Measurements from ENCODE around the gene RNF2. TPM values are rescaled to one million over a fixed set of nuclear protein-coding genes. Genes with fewer than 3 reads are reported as not detected.
"Not testable (repeated sequence)": the region's sequence is repeated elsewhere in the genome, so short reads cannot be mapped to it uniquely, and the experiment has no call there.

The RNF2 gene
- 12.8 and 18.5 TPM in 2 replicates for total RNA-seq (2014; rRNA removed; shearing (Covaris generic))

DNA sequence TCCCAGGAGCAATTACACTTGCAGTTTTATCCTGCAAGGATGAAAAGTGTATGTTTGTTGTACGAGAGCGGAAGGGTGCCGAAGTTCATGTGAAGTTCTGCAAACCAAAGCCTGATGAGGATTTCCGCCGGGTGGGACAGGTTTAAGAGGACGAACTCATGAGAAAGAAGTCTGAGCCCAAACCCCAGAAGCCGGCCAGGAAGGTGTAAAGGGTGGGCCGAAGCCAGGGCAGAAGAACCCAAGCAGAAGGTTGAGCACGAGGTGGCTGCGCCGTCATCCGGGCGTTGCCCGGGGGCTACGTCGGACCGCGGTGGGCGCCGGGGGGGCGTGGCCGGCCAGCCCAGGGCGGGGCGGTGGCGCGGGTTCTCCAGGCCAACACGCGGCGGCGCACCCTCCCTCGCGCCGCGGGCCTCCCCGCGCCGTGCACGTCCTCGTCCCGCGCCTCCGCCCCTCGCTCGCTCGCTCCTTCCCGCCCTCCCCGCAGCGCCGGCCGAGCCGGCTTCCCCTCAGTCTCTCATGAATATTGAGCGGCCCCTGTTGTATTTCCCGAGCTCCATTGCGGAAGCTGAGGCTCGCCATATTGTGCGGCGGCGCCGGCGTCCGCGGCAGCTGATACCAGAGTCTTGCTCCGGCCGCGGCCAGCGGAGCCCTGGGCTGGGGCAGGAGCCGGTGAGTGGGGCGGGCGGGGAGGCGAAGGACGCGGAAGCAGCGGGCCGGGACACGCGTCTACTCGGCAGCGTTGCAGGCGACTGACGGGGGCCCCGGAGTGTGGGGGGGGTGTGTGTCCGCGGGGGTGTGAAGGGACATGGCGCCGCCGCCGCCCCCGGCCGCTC is at the start of gene RNF2:
Gene RNF2, plus strand, starts transcription at position 578 of the 833 bp plus-strand sequence. CDS start 41,996 bp downstream, outside the sequence.
- DNase-seq (ENCODE audit: low spot score): peak; percentile 57

DNA sequence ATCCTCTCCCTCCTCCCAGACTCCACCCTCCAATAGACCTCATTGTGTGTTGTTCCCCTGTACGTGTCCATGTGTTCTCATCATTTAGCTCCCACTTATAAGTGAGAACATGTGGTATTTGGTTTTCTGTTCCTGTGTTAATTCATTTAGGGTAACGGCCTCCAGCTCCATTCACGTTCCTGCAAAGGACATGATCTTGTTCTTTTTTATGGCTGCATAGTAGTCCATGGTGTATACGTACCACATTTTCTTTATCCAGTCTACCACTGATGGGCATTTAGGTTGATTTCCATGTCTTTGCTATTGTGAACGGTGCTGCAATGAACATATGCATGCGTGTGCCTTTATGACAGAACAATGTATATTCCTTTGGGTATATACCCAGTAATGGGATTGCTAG is 45.4 kb upstream of the RNF2 start:
- not testable (repeated sequence) for DNase-seq (ENCODE audit: low spot score)

DNA sequence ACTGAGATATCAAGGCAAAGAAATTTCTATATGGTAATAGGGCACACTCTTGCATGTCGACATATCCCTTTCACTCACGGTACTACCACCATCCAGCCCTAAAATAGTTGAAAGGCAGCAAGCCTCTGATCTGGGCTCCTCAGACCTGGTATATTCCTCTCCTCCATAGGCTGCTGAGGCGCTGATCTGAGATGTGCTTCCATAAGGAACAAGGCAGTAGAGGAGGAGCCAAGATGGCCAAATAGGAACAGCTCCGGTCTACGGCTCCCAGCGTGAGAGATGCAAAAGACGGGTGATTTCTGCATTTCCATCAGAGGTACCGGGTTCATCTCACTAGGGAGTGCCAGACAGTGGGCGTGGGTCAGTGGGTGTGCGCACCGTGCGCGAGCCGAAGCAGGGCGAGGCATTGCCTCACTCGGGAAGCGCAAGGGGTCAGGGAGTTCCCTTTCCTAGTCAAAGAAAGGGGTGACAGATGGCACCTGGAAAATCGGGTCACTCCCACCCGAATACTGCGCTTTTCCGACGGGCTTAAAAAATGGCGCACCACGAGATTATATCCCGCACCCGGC is 44.0 kb upstream of the RNF2 start:
- not testable (repeated sequence) for DNase-seq (ENCODE audit: low spot score)

DNA sequence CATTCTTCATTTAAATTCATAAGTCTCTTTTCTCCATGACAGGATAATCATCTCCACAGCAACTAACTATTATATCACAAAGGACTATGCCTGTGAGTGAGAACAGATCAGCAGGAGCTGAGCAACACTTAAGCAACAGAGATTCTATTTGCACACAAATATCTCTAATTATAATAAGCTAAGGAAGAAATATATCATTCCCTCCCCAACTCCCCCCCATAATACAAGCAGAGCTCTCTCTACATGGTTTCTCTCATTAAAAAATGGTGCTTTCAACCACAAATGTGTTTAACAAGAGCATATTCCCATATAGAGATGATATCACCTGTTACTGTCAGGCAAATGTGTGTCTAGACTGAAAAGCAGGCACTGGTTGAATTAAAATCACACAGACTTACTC is 36.5 kb upstream of the RNF2 start:
- DNase-seq (ENCODE audit: low spot score): no peak

DNA sequence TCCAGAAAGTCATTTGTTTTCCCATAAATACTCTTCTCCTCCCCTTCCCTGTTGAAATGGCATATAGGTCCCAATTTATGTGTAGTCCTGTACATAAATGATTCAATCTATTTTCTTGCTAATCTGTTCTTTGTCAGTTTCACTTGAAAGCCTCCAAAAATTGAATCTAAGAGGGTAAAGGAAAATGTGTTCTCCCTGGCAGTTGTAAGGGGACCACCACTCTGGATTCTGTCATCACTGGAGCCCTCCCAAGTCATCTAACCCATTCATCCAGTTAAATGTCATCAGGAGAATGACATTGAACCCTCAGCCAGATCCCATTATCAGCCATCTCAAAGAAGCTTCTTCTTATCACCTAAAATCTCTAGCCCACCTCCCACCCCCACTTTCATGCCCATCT is 35.0 kb upstream of the RNF2 start:
- DNase-seq (ENCODE audit: low spot score): no peak

DNA sequence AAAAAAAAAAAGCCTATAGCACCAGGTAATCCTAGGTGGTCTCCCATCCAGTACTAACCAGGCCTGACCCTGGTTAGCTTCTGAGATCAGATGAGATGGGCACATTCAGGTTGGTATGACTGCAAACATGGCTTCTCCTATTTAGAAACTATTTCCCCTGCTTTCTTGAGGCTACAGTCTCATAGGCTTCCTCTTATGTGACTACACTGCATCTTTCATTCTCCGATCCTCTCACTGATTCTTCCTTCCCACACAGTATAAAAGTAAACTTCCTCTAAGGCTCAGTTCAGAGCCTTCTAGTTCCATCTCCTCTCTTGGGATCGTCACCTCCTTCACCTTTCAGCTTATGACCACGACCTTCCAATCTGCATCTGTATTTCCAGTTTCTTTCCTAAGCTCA is 30.4 kb upstream of the RNF2 start:
- DNase-seq (ENCODE audit: low spot score): no peak

DNA sequence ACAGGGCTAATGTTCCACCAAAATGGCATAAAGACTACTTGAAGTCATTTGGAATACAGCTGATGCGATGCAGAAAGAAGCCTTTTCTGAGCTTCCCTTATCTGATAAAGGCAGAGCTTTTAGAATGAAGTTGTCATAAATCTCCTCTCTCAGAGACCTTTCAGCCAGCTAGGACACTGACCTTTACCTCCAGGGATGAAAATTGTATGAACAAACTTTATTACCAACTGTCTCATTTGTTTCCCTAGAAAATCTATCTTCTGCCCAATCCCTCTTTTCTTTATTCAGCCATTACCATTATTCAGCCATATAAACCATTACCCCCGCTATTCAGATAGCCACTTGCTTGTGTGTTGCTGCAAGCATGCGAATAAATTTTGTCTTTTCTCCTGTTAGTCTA is 29.7 kb upstream of the RNF2 start:
- DNase-seq (ENCODE audit: low spot score): no peak

DNA sequence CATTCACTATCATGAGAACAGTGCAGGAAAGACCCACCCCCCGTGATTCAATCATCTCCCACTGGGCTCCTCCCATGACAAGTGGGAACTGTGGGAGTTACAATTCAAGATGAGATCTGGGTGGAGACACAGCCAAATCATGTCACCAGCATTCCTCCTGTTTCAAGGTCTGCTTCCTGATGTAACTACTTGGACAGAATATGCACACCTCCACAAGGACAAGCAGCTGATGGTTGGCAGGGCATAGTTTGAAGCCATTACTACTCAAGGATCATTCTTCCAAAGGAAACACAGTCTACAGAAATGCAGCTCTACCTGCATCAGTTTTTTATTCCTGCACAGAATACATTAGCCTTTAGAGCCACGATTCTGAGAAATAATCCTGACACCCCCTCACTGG is 28.5 kb upstream of the RNF2 start:
- no peak for DNase-seq (ENCODE audit: low spot score)

DNA sequence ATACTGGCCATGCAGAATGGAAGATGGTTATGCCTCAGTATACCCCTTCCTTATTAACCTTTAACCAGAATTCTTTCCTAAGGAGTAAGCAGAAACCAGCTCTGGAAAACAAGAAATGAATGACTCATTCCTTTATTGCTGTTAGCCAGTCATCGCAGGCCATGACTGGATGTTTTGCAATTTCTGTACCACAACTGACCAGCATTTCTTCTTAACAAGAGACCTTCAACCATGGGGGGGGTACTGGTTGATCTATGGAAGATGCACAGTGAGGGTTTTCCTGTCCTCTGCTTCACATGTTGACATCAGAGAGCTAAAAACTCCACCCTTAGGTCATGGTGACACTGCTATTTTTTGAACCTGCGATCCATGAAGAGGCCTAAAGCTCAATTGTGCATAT is 28.0 kb upstream of the RNF2 start:
- peak; percentile 75 for DNase-seq (ENCODE audit: low spot score)

DNA sequence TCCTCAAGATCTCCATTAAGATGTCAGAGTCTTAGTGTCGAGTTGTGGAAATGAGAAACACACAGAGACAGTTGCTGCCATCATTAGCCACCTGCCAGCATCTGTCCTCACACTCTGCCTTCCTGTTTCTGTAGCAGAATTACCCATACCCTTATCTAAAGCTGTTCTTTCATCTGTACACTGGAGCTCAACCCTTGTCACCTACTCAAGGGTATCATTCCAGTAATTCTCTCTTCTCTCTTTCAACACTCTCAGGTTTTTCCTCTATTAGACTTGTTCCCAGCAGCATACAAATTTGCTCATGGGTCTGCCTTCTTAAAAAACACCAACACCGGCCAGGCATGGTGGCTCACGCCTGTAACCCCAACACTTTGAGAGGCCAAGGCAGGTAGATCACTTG is 27.4 kb upstream of the RNF2 start:
- no peak for DNase-seq (ENCODE audit: low spot score)

DNA sequence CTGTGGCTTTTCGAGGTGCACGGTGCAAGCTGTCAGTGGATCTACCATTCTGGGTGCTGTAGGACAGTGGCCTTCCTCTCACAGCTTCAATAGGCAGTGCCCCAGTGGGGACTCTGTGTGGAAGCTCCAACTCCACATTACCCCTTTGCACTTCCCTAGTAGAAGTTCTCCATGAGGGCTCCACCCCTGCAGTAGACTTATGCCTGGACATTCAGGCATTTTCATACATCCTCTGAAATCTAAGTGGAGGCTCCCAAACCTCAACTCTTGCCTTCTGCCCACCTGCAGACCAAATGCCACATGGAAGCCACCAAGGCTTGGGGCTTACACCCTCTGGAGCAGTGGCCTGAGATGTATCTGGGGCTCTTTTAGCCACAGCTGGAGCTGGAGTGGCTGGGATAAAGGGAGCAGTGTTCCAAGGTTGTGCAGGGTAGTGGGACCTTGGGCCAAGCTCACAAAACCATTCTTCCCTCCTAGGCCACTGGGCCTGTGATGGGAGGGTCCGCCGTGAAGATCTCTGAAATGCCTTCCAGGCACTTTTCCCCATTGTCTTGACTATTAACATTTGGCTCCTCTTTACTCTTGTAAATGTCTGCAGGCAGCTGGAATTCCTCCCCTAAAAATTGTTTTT is 18.0 kb upstream of the RNF2 start:
- DNase-seq (ENCODE audit: low spot score): no peak

DNA sequence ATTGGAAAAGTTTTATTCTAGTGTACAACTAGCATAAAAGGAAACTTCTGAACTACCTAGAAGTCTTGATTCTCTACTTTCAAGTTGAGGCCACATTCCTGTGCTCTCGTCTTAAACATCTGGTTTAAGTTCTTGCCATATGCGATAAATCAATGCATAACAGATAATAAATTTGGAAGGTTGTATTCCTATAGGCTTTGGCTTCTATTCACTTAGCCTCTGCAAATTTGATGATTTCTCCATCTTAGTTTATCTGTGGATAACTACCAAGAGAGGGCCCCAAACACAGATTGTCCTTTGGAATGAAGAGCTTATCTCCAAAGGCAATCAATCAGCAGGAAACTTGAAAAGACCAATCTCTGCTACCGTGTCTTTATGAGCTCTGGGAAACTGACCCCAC is 11.7 kb upstream of the RNF2 start:
- no peak for DNase-seq (ENCODE audit: low spot score)

DNA sequence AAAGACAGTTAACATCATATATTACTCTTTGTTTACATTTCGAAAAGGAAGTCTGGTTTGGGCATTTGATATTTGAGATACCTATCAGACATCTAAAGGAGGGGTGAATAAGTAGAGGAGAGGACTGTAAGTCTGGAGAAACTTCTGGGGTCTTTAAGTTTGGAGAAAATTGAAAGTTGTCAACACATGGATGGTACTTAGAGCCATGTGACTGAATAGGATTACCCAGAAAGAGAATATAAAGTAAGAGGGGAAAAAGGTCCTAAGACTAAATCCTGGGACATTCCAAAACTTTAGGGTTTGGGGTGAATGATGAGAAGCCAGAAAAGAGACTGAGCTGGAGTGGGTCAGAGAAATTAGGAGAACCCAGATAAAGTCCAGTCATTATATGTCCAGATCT is 10.1 kb upstream of the RNF2 start:
- DNase-seq (ENCODE audit: low spot score): no peak

DNA sequence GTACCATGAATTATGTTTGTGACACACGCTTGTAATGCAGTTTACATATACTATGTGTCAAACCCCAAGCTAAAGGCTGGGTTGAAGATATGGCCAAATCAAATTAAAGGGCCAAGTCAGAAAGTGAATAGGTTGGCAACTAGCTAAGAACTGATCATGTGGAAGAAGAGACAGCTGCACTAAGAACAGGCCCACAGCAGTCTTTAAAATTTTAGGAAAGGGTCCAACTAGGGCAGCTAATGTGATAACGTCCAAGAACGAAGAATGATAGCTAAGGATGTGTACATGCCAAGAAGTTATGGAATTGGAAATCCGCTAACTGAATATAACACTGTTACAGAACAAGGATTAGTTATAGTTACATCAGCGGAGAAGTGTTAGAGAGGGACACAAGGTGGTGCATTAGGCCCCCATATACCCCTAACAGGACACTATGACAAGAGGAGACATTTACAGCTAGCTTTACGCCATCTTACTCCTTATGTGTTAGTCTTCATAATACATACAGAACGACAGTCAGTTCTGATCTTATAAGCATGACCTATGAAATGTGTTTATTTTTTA is 6.5 kb upstream of the RNF2 start:
- DNase-seq (ENCODE audit: low spot score): no peak

DNA sequence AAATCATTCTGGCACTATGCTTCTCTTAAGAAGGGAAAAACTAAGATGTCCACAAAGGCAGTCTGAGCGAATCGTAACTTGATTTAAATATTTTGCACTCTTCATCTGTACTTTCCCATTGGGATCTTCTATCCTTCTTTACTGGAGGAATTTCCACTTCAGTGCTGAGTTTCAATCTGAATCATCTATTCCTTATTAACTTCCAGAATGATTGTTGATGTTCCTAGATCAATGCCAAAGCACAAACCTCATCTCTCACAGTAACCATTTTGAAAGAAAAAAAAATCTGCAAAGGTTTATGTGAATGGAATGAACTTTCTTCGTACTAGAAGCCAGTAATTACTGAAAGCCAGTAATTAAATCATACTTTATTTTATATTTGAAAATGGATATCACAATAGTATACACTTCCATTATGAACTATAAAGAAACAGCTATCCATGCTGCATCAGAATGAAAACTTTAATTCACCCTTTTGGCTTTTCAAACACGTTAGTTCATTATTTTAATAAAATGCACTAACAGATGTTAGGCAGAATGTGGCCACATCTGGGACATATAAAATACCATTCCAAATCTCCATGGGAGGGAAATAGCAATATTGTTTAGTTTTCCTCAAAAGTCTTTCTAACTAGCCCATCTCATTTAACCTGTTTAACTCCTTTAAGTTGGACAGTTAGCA is 5.5 kb upstream of the RNF2 start:
- no peak for DNase-seq (ENCODE audit: low spot score)

DNA sequence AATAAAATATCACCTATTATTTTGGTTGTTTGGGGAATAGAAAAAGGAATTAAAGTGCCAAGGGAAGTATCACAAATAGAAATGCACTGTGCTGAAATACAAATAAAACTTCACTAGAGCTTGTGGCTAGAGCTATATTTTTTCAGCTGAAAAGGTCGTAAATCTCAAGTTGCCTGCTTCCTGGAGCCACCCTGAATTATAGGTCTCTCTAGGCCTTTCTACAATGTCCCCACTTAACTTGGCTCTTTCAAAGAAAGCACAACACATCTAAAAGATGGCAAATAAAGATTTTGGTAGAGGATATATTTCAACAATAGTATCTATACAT is 5.0 kb upstream of the RNF2 start:
- DNase-seq (ENCODE audit: low spot score): no peak

DNA sequence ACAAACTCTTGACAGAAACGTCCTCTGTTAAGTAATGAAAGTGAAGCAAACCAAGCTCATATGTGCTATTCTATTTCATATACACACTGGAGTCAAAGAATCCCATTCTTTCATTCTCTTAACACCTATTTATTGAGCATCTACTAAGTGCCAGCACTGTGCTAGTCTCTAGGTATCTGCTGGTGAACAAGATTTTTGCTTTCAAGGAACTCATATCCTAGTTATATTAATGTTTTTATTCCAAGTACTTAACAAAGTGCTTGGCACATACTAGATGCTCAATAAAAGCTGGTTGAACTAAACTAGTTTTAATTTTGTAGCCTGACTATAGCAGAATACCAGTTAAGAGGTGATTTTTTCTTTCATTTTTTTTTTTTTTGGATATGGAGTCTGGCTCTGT is 3.6 kb upstream of the RNF2 start:
- DNase-seq (ENCODE audit: low spot score): no peak

DNA sequence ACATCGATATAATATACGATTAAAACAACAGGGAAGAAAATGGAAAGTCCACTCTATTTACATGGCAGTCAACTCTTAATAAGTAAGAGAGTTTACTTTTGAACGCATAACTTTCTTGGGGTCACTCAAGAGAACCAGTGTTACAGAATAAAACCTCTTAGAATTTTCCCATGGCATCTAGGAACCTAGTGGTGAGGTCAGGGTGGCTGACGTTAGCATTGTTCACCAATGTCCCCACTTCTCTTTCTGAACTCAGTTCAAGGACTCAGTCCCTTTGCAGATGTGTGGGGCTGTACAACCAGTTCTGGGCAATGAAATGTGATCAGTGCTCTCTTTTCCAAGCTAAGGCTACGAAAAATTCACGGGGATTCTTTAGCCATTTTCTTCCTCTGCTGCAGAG is 2.6 kb upstream of the RNF2 start:
- no peak for DNase-seq (ENCODE audit: low spot score)

DNA sequence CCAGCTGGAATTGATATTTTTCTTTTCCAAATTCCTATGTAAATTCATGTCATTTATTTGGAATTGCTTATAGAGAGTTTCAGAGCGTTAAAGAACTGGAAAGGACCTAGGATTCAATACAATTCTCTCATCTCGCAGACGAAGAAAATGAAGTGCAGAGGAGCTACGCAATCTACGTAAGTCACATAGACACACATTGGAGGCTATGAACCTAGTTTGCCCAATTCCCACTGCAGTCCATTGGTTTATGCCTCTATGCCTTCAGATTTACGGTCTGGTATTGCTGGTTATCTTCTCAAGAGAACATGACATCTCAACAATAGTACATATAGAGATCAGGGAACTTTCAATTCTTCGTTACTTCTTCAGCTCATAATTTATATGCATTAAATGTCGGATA is 971 bp upstream of the RNF2 start:
- DNase-seq (ENCODE audit: low spot score): no peak

DNA sequence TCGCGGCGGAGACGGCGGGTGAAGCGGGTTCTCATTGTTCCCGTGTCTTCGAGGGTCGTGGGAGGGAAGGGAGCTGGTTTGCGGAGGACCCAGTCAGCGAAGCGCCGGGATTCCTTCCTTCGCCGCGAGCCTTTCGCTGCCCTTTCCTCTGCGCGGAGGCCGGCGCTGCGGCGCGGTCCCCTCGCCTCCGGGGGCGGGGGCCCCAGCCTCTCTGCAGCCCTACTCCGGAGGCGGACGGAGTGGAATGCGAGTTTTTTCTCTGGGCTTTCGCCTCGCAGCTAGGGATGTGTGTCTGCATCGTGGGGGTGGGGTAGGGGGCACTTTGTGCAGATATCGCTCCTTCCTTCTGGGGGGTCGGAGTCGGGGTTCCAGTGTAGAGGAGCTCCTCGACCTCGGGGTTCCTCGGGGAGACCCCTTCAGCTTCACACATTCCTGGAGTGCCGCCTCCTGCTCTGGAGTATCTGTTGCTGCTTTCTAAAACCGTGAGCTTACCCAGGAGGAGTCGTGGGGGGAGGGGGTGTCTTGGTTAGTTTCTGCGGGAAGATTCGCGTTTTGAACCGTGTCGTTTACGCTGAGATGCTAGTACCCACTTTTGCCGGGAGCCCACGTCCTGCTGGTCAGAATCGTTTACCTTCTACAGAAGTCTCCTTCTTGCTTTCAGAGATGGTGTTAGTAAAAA is 595 bp downstream of the RNF2 start:
- no peak for DNase-seq (ENCODE audit: low spot score)

DNA sequence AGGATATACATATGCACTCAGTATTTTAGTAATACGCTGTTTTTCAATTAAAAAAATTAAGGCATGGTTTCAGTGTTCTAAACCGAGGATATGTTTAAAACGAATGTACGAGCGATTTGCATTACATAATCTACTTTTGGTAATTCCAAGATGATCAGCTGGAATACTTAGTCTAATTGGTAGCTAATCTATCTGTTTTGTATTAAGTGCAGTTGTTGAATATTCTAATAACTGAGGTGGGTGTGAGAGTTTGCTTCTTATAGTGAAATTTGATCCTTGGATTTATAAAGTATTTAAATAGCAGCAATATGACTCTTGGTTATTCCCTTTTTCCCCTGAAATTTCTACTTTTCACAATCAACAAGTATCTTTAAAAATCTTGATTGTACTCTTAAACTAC is 1.3 kb downstream of the RNF2 start:
- no peak for DNase-seq (ENCODE audit: low spot score)

DNA sequence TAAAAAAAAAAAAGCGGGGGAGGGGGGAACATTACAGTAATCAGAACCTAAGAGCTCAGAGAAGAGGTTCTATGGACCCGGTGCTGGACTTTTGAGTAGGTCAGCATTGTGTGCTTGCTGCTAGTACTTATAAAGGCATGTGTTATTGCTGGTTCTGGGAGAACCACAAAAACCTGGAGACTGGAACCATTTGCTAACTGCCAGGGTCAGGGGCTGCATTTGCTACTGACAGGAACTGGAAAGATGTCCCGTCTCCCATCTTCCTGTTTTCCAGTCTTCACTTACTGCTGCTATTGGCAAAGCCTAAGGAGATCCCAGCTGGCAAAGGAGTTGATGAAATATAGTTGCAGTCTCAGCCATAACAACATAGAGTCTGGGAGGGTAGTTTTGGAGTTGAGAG is 4.3 kb downstream of the RNF2 start:
- DNase-seq (ENCODE audit: low spot score): no peak
